Activated CD4-positive, alpha-beta T cell treated with anti-CD3 and anti-CD28 coated beads for 24 hours (primary cell): ENCODE results near the gene MPZL1.
A peak's percentile ranks its signal among the peaks of the same experiment; 100 is the strongest.
"Not testable (repeated sequence)": the region's sequence is repeated elsewhere in the genome, so short reads cannot be mapped to it uniquely, and the experiment has no call there.

Experiments
- DNase-seq, 2 donors: peaks; one replicate each; pipeline ENCODE4 v3.0.0-alpha.2; 2020; ENCODE audit warnings: low read depth in 2 of 2

The MPZL1 gene

DNA sequence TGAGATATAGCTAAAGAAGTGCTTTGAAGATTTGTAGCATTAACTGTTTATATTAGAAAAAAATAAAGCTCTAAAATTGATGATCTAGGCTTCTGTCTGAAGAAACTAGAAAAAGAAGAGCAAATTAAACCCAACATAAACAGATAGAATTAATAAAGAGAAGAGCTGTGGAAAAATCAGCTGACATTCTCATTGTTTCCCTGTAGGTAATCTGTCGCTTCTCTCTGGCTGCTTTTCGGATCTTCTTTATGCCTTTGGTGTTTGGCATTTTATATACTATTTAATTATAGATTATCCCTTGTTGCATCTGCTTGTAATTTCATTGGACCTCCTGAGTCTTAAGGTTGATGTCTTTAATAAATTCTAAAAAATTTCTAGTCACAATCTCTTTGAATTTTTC is 59.8 kb downstream of the MPZL1 start:
- DNase-seq, result no peak

DNA sequence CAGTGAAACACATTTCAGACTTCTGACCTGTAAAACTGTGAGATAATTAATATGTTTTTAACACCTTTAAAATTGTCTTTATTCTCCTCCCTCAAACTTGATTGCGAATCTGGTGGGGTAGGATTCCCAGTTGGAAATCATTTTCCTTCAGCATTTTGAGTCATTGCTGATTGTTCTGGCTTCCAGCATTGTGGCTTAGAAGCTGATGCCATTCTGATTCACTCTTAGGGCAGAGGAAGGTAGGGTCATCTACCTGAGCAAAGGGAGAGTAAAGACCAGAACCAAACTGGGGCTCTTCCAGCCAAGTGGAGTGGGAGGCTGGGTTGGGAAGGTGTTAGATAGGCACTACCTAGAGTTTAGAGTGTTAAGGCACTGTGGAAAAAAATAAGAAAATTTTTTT is 61.2 kb downstream of the MPZL1 start:
- DNase-seq, result no peak

DNA sequence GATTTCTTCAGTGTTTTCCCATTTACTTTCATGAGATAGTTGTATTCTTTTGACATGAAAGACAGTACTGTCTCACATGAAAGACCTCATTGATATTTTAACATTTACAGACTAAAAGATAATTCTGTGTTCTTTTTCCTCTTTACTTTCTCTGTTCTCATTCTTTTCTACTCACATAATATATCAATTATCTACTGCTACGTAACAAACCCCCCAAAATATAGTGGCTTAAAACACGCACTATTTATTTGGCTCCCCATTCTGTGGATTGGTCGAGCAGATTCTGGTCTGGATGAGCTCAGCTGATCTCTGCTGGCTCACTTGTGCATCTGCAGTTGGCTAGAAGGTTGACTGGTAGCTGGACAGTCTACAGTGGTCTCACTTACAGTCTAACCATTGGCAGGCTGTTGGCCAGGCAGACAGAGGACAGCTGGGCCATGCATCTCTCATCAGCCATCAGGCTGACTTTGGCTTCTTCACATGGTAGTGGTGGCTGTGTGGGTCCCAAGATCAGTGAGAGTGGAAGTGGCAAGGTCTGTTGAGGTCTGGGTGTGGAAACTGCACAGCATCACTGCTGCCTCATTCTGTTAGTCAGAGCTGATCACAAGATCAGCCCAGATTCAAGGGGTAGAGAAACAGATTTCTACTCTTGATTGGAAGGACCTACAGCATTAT is 63.2 kb downstream of the MPZL1 start:
- no peak for DNase-seq

DNA sequence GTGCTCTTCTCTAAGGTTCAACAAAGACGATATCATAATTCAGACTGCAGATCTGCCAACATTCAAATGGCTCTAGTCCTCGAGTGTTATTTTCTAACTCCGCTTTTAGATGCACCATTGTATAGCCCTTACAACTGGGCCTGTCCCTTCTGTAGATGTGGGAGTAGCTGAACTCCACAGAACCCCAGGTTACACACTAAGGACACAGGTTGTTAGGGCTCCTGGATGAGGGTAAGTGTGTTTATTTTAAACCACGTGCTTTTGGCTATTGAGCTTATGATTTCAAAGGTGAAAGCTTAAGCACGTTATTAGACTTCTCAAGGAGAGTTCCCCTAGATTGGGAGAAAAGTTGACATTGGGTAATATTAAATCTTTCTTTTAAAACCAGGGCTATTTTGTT is 64.7 kb downstream of the MPZL1 start:
- no peak for DNase-seq

DNA sequence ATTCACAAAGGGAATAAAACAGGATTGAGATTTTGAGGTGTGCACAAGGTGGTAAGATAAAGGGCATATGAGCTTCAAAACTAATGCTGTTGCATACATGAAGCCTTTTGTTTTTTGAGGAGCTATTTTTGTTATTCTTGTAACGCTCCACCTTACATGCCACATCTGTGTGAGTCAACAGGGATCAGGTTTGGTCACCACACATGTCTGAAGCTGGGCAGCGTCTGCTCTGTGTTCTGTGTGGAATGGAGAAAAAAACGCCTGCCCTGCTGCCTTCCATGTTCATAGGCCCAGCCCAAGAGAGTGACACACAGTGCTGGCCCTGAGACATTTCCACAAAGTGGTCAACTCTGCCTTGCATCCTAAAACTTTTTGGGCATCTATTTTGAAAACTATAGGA is 67.7 kb downstream of the MPZL1 start:
- DNase-seq, result no peak

DNA sequence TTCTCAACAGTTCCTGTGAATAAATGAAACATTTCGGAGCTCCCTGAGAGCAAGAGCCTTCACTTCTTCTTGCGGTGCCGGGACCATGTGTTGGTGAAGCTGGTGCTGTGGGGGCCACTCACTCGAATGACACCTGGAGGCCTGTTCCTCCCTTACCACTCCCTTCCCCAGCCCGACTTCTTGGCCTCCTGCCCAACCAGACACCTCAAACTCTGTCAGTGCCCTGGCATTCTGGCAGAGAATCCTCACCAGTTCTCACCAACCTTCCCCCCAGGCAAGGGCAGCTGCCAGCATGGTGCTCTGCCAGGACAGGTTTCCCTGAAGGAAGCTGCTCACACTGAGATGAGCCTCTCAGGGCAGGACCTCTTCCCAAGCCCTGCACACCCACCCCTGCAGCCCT is 68.3 kb downstream of the MPZL1 start:
- DNase-seq, result no peak

DNA sequence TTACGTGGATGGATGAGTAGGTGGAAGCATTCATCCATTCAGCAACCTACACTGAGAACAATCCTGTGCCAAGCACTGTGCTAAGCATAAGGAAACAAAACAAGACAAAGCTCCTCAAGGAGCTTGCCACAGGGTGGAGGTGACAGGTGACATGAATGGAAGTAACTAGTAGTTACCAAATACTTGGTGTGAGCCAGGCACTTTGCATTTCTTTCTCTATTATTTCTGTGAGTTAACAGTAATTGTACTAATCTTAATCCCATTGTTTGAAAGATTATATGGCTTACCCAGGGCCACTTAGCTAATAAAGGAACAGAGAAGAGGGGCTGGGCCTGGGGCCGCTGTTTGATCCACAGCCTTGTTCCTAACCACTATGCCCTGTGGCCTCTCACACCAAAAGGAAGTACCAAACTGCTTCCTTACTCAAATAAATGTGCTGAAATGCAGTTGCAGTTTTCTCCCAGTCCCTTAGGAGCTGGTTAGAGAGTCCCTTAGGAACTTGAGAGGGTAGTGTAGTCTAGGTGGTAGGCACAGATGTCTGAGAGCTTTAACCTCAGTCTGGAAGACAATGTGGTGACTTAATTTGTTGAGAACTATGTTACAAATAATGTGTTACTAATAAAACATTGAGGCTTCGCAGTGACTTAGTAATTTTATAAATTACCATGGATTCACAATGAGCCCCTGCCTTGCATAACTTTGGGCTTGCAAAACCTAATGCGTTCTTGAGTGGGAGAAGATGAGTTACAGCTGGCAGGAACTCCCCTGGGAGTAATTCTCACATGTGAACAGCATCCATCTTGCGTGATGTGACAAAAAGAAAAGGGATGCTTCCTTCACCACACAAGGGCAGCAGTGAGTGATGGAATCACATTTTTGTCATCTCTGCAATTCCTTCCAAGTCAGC is 69.8 kb downstream of the MPZL1 start:
- no peak for DNase-seq

DNA sequence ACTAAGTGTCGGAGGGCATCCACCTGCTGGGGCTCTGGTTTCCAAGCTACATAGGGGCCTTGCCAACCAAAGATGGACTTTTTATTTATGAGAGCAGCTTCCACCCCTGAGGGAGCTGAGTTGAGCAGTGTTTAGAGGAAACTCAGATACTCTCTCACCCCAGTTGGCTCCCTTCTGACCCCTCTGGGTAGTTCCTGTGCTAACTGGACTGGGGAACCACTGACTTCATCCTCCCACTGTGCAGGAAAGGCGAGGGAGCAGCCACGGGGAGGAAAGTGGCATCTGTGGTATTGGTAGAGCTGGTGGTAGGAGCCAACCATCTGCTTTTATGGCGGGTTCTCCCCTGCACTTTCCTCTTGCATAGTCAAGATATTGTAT is 70.4 kb downstream of the MPZL1 start:
- no peak for DNase-seq

DNA sequence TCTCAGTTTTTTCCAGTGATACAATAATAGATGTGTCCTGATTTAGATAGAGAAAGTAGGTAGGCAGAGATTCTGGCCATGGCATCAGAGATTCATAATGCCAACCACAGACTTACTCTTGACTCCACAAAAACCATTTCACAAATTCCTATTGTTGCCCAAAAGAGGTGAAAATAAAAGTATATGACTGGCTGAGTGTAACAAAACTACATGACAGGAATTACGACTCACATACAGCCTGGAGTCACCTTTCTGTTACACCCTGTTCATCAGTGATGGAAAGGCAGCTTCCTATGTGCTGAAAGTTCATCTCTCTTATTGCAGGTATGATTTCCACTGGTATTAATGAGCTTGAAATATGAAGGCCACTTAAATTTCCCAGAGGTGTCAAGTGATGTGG is 72.3 kb downstream of the MPZL1 start:
- no peak for DNase-seq

DNA sequence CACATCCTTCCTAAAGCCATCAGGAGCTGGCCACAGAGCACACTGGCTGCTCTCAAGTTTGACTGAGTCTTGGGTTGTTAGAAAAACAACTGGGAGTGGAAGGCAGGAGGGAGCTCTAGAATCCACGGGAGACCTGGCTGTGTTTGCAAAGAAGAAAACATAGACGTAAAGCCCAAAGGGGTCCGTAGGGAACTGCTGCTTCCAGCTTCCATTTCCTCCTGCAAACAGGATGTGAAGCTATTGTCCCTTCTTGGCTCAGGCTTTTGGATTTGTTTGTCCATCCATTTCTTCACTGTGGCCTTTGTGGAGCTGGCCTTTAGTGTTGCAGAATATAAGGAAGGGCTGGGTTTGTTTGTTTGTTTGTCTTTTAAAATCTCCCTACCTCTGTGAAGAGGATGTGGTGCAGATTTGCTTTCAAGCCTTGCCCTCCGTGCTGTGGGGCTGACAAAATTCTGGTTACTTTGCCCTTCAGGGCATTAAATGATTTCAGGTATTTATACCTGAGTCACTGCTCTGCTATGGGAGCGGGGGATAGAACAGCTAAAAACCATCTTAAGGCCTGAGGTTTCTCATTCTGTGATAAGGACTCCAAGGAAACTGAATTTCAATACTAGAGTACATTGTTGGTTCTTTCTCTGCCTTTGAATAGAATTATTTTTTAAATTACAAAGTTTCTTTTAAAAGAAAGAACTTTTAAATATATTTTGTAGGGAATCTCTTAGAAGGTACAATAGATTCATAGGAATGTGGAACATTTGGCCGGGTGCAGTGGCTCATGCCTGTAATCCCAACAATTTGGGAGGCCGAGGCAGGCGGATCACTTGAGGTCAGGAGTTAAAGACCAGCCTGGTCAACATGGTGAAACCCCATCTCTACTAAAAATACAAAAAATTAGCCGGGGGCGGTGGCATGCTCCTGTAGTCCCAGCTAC is 74.3 kb downstream of the MPZL1 start:
- no peak for DNase-seq

DNA sequence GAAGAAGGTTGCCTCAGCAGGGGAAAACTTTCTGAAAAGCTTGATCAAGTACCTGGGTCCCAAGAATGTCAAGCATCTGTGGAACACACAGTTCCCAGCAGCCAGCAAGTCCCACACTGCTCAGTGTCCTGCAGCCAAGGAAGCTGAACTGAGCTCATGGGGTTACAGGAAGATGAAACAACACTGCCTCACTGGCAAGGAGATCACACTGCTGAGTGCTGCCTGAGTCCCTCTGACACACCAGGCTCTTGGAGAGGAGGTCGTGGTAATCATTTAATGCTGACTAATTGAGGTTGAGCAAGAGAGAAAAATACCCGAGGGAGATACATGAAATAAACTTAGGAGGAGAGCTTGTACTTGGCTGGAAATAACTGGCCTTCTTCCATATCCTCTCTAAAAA is 75.2 kb downstream of the MPZL1 start:
- DNase-seq, result no peak

DNA sequence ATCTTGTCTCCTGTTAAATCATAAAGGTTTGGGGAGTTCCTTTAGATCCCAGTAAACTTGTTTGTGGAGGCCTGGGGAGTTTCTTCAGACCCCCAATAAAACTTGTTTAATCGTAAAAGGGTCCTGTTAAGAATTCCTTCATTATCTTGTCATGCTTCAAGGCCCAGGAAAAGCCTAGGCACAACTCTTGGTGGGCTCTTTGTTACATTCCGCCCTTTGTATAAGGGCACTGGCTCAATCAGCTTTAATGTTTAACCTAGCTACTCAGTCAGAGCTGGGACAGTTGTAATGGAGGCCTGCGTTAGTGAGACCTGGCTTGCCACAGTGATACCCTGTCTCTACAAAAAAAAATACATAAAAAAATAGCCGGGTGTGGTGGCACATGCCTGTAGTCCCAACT is 77.2 kb downstream of the MPZL1 start:
- no peak for DNase-seq

DNA sequence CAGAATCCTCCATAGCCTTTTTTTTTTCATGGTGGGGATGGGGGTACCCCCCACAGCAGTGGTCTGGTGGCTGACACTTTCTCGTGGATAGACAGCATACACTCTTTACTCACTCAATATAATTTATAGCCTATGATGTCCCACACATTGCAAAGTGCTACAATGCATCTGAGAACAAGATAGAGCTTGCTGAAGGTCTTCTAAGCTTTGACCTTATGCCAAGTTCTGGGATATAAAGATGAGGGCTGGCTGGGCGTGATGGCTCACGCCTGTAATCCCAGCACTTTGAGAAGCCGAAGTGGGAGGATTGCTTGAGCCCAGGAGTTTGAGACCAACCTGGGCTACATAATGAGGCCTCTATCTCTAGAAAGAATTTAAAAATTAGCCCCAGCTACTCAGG is 78.0 kb downstream of the MPZL1 start:
- no peak for DNase-seq

DNA sequence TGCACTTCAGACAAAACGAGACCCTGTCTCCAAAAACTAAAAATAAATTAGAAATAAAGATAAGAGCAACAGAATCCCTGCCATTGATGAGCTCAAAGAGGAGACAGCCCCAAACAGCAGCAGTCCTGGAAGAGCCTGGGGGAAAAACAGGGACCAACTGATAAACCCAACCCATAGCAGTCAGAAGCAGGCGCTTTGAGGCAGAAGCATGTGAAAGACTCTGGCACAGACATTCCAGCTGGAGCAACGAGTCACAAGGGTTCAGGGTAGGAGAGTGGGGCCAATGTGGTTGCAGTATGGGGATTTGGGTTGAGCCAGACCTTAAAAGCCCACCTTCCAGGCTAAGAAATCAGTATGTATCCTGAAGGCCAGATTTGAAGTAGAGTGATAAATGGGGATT is 78.5 kb downstream of the MPZL1 start:
- no peak for DNase-seq

DNA sequence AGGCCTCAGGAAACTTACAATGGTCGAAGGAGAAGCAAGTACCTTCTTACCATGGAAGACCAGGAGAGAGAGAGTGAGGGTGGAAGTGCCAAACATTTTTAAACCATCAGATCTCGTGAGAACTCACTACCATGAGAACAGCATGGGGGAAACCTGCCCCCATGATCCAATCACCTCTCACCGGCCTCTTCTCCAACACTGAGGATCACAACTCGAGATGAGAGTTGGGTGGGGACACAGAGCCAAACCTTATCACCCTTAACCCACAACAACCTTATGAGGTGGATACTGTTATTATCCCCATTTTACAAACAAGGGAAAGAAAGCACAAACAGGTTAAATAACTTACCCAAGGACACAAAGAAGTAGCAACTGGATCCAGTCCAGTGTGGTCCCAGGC is 80.5 kb downstream of the MPZL1 start:
- DNase-seq, result no peak

DNA sequence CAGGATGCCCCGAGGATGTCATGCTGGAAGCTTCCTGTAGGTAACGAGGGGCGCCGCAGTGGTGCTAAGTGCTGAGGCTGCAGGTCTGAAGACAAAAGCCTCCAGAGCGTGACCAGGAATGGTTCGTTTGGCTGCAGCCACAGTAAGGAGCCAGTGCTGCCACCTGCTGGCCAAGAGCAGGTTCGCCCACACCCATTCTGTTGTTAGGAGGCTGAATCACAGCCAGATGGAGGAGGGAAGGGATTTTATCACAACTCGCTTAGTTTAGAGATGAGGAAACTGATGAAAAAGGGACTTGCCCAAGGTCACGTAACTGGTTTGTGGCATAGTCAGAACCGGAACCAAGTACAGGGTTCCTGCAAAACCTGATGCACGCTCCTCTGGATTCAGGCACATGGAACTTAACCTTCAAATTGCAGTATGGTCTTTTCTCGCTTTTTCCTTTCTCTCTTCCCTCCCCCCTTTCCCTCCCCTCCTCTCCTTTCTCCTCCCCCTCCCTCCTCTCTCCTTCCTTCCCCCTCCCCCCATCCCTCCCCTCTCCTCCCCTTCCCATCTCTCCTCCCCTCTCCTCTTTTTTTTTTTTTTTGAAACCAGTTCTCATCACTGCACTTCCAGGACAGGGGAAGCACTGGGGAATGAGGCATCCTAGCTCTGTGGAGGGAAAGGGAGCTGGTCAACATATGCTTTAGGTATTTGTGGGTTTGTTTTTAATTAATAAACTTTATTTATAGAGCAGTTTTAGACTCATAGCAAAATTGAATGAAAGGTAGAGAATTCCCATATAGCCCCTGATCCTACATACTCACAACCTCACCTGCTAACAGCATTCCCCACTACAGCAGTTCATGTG is 81.8 kb downstream of the MPZL1 start:
- DNase-seq, result peak; percentile 85 to 92

DNA sequence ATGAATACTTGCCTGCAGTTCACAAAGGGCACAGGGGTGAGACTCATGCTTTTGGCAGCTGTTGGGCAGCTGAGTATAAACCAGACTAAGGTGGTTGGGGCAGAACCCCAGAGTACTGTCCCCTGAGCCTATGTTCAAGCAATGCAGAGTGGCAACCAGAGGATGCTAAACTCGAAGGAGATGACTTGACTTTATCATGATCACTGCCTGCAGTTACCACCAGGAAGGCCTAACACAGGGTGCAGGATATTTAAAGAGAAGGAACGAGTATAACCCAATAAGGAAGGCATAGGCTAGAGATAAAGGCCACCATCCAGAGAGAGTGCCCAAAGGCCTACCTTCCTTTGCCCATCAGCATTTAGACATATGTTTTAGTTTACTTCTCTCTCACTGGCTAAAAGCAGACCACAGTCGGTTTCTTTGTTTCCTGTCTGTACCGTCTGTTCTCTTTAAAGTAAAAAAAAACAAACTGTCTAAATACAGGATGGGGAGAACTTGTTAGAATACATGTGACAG is 83.3 kb downstream of the MPZL1 start:
- no peak for DNase-seq

DNA sequence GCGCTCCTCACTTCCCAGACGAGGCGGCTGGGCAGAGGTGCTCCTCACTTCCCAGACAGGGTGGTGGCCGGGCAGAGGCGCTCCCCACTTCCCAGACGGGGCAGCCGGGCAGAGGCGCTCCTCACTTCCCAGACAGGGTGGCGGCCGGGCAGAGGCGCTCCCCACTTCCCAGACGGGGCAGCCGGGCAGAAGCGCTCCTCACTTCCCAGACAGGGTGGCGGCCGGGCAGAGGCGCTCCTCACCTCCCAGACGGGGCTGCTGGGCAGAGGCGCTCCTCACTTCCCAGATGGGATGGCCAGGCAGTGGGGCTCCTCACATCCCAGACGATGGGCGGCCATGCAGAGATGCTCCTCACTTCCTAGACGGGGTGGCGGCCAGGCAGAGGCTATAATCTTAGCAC is 84.5 kb downstream of the MPZL1 start:
- DNase-seq, result not testable (repeated sequence)

DNA sequence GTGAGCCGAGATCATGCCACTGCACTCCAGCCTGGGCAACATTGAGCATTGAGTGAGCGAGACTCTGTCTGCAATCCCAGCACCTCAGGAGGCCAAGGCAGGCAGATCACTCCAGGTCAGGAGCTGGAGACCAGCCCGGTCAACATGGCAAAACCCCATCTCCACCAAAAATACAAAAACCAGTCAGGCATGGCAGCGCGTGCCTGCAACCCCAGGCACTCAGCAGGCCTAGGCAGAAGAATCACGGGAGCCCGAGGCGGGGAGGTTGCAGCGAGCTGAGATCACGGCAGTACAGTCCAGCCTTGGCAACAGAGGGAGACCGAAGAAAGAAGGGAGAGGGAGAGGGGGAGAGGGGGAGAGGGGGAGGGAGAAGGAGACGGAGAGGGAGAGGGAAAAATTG is 84.9 kb downstream of the MPZL1 start:
- not testable (repeated sequence) for DNase-seq

DNA sequence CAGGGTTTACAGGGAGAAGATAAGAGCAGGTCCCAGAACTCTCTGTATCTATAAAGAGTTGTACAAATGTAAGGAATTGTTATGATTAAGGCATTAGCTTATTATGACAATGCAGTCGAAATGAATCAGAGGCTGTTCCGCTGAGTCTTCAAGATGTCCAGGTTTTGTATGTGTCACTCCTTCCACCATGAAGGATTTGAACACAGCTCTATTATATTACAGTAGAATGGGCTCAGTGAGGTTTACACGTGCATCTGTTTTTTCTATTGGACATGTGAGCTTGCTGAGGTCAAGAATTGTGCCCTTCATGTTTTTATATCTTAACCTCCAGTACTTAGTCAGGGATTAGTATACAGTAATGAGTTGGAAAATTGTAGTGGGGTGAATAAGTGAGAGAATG is 86.3 kb downstream of the MPZL1 start:
- no peak for DNase-seq

DNA sequence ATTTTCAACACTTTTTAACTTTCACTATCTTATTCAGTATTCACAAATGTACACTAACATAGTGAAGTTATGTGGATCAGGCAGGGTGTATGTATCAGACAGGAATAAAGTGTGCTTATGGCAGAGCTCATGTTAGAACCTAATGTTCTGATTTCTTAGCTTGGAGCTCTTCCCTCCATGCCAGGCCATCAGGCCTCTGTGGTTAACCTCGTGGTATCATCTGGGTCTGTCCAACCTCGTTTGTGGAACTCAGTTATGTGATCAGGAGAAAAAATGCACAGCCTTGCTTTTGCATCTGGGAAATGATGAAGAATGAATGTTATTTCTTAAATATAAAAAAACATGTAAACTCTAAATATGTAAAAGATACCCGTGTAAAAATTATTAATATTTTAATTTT is 86.9 kb downstream of the MPZL1 start:
- DNase-seq, result no peak
